GM12864 (cell line): Measurements from ENCODE around the gene YWHAQ.

Experiments
- DNase-seq: peaks from one replicate; pipeline ENCODE4 v3.0.0-alpha.2; 2011; ENCODE audit warnings: low read depth
- H3K4me3 ChIP-seq: 2 replicates; pipeline ENCODE4 v1.5.1; 2011; ENCODE audit warnings: mild to moderate bottlenecking, low read depth, low read length, control low read depth
- TF ChIP-seq, protein P1 (sequence below): IDR thresholded peaks from 2 replicates; pipeline ENCODE4 v1.5.1; 2011; ENCODE audit warnings: low read depth, mild to moderate bottlenecking, moderate library complexity, low read length, control low read depth, inconsistent platforms; ENCODE audit errors: missing control alignments

Gene YWHAQ

DNA sequence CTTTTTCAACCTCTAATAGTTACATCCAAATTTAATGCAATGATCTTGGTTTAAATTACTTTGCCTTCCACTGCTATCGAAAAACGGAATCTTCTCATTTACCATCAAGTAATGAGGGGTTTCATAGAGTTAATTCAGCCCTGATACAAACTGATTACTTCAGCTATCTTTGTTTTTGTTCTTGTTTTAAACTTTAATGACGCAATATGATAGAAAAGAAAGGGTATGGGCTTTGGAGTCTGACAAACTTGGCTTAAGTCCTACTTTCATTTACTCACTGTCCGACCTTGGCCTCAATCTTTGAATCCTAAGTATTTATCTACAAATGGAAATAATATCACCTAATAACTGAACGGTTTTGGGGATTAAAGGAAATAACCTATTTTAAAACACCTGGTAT, 91.3 kb downstream of the YWHAQ start:
- no peak overlapping the region for H3K4me3 ChIP-seq
- DNase-seq: no peak
- TF ChIP-seq, protein P1, sequence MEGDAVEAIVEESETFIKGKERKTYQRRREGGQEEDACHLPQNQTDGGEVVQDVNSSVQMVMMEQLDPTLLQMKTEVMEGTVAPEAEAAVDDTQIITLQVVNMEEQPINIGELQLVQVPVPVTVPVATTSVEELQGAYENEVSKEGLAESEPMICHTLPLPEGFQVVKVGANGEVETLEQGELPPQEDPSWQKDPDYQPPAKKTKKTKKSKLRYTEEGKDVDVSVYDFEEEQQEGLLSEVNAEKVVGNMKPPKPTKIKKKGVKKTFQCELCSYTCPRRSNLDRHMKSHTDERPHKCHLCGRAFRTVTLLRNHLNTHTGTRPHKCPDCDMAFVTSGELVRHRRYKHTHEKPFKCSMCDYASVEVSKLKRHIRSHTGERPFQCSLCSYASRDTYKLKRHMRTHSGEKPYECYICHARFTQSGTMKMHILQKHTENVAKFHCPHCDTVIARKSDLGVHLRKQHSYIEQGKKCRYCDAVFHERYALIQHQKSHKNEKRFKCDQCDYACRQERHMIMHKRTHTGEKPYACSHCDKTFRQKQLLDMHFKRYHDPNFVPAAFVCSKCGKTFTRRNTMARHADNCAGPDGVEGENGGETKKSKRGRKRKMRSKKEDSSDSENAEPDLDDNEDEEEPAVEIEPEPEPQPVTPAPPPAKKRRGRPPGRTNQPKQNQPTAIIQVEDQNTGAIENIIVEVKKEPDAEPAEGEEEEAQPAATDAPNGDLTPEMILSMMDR: no peak

- TF ChIP-seq, protein P1: no peak
- H3K4me3 ChIP-seq: no peak overlapping the region
- no peak for DNase-seq
Measured at GRCh38 chr2:9538000-9538507, 92.7 kb downstream of the YWHAQ start.

DNA sequence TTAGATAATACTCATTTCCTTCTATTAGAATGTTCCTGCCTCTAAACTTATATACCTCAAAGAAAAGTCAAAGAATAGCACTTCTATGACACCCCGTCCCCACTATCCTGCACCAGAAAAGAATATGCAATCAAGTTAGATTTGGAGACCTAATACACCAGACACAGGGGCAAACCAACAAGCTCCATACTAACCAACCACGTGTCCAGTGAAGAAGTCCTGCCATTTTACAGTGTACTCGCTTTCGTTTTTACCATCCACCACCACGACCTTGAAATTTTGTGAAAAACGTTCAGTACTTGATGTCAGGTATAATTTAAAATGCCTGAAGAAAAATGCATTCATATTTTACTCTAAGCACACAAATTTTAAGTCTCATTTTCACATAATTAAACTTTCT, 94.3 kb downstream of the YWHAQ start:
- H3K4me3 ChIP-seq: no peak overlapping the region
- TF ChIP-seq, protein P1: no peak
- DNase-seq: no peak

- no peak for DNase-seq
Measured at GRCh38 chr2:9535177-9535576, 95.6 kb downstream of the YWHAQ start.

More at GRCh38 chr2:9535177-9535576, 95.6 kb downstream of the YWHAQ start:
- TF ChIP-seq, protein P1: no peak
- H3K4me3 ChIP-seq: no peak overlapping the region
